Left forelimb (tissue), 1 donor: ENCODE results near the gene TTC38.

Experiments
- DNase-seq: peaks from one replicate; pipeline ENCODE4 v3.0.0-alpha.2; 2018; ENCODE audit warnings: low spot score

TTC38 gene

GRCh38 chr22:46267431-46268279 lies at the start of gene TTC38:
Gene TTC38, plus strand, starts transcription at chr22:46268008. Its CDS starts 32 bp downstream, at chr22:46268040.
- peak; percentile 93 for DNase-seq

DNA sequence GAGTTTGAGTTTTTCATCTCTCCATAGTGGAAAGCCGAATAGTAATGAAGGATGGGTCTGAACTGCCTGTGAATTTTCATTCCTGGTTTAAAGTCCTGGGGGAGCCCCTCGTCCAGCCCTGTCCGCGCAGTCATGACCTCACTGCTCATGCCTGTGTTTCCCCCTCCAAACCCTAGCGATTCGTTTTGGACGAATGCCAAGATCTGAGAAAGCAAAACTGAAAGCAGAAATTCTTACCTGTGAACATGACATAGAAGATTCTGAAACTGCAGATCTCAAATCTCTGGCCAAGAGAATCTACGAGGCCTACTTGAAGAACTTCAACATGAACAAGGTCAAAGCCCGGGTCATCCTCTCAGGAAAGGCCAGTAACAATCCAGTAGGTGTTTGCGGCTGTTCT lies 48.2 kb upstream of the TTC38 start:
- DNase-seq: no peak

DNA sequence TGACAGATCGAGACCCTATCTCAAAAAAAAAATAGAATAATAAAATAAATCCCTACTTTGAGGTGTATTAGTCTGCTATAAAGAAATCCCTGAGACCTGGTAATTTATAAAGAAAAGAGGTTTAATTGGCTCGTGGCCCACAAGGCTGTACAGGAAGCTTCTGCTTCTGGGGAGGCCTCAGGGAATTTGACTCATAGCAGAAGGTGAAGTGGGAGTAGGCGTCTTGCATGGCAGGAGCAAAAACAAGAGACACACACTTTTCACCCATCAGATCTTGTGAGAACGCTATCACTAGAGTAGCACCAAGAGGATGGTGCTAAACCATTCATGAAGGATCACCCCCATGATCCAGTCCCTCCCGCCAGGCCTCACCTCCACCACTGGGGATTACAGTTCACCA lies 46.9 kb upstream of the TTC38 start:
- no peak for DNase-seq

DNA sequence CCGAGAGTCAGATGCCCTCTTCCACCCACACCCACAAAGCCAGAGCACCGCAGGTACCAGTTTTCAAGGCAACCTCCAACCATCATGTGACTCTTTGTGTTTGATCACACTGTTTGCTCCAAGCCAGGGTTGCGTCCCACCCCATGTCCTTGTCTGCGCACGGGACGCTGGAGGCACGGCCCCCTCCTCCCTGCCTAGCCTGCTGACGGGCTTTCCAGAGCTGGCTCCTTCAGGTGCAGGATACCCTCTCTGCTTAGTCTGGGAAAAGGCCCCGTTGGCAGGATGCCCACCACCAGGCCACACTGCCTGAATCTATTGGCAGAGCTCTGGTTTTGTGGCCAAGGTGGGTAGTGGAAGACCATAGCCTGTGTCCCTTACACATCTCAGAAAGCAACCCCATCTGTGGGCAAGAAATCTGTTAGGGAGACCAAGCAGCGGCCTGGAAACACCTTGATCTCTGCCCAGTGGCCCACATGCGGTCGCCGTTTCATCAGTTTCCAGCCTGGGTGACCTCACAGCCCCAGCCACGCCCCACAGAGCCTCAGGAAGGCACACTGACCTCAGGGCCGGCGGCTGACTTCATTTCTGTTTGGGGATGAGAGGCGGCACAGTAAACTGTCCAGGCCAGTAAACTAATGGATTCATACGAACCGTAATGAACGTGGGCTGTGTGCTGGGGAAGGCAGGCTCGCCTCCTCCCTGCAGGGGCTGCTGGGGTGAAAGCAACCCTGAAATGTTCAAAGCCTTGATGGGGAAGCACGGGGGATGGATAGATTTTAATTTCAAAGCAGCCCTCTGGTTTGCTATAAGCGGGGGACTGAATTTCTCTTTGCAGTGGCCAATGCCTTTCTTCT lies 43.5 kb upstream of the TTC38 start:
- DNase-seq: no peak

- no peak for DNase-seq
Measured at GRCh38 chr22:46224898-46225290, 42.9 kb upstream of the TTC38 start.

GRCh38 chr22:46225631-46226030 lies 42.2 kb upstream of the TTC38 start:
- DNase-seq: no peak

DNA sequence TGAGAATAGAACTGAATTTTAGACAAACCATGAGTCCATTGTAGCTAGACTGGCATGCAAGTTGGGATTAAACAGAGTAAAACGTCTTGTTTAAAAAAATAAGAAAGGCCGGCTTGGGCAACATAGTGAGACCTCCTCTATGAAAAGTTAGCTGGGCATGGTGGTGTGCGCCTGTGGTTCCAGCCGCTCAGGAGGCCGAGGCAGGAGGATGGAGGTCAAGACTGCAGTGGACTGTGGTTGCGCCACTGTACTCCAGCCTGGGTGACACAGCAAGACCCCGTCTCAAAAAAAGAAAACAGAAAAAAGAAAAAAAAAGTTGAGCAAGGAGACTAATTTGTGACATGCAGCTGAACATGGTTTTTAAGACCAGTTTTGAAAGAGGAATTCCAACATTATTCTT lies 41.2 kb upstream of the TTC38 start:
- DNase-seq: no peak

DNA sequence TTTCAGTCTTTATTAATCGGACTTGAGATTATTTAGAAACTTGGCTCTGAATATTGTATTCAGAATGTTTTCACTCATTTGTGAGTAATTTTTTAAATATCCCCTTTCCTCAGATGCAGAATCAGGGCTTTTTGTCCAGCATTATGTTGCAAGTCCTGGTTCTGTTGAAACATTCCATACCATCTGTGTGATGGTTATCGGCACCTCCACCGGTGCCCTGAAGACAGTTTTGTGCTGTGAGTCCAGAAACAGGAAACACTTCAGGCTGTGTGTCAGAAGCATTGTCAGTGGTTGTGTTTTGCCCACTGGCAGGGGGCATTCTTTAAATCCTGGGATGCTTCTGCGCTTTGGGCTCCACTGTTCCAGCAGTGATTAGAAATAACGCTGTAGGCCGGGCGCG lies 38.1 kb upstream of the TTC38 start:
- no peak for DNase-seq

- no peak for DNase-seq
Measured at GRCh38 chr22:46230262-46230901, 37.4 kb upstream of the TTC38 start.

DNA sequence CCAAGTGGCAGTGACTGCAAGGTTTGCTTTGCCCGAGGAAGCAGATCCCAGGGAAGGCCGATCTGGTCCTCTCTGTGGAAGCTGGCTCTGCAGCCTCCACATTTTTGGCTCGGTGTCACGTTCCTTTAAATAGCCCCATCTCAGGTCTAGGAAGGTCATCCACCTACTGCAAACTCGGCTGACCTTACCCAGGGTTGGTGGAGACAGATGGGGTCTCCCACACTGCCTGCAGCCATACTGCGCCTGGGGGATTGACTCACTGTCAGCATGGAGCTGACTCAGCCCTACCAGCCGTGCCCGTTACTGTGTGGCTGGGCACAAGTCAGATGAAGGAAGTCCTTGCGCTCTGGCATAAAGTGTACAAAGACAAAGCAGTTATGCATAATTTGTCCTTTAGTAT lies 34.6 kb upstream of the TTC38 start:
- DNase-seq: no peak

DNA sequence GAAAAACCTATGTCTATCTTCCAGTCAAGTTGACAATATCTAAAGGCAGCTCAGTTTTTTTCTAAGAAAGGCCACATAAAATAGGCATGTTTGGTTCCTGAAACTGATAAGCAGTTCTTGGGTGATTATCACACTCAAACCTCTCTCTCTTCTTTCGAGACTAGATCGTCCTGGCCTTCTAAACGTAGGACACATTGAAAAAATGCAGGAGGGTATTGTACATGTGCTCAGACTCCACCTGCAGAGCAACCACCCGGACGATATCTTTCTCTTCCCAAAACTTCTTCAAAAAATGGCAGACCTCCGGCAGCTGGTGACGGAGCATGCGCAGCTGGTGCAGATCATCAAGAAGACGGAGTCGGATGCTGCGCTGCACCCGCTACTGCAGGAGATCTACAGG lies 32.8 kb upstream of the TTC38 start:
- no peak for DNase-seq

GRCh38 chr22:46237453-46238124 lies 30.2 kb upstream of the TTC38 start:
- no peak for DNase-seq

GRCh38 chr22:46238541-46238940 lies 29.3 kb upstream of the TTC38 start:
- no peak for DNase-seq

- DNase-seq: no peak
Measured at GRCh38 chr22:46239261-46240048, 28.4 kb upstream of the TTC38 start.

- no peak for DNase-seq
Measured at GRCh38 chr22:46240073-46240472, 27.7 kb upstream of the TTC38 start.

DNA sequence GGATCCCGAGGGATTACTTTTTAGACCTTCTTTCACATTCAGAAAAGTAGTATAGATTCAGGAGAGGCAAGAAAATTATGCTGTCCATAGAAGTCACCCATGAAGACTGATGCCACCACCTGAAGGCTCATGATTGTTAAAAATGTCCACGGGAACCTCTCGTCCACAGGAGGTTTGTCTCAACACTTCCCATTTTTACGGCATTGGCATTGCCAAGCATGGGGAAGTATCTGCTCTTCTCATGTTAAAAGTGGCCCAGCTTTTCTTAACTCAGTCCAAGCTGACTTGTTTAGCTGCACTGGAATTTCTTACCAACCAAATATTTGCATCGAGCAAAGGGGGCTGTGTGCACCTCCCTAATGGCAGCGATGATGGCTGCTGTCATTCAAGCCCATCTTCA lies 27.3 kb upstream of the TTC38 start:
- no peak for DNase-seq

GRCh38 chr22:46240907-46241306 lies 26.9 kb upstream of the TTC38 start:
- DNase-seq: no peak

DNA sequence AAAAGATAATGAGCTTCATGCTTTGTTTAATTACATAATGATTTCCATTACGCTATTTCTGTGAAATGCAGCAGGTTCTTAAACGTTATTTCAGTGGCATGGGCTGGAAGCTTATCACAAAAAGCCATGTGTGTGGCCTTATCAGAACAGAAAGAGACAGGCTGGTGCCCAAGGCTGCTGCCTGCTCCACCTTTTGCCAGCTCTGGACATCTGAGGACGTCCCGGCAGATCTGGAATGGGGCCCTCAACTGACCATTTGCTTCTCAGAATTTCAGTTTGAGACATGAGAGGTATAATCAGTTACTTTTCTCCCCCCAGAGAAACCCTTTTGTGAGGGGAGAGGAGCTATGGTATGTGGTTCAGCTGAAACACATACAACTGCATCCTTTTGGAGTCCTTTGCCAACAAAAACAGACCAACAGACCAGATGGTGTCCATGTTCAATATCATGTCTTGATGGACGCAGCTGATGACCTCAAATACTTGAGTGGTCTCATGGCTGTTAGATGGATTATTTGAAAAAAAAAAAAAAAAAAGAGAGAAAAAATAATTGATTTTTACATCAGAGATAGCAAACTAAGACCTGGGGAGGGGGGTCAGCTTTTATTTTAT lies 26.3 kb upstream of the TTC38 start:
- DNase-seq: no peak

- DNase-seq: no peak
Measured at GRCh38 chr22:46242076-46242475, 25.7 kb upstream of the TTC38 start.

GRCh38 chr22:46244771-46245170 lies 23.0 kb upstream of the TTC38 start:
- DNase-seq: no peak

GRCh38 chr22:46245511-46245910 lies 22.3 kb upstream of the TTC38 start:
- no peak for DNase-seq
